Liver (tissue), 3 donors: ENCODE measurements around the gene FZD10.

Experiments used
- ATF3 ChIP-seq: IDR thresholded peaks from 2 replicates; pipeline ENCODE4 v1.6.1; 2016; ENCODE audit warnings: antibody characterized with exemption
- CTCF ChIP-seq: fragments of 150-350 bp; IDR thresholded peaks from 2 replicates; pipeline ENCODE4 v1.5.1; 2017; ENCODE audit warnings: improper control_type of control experiment, low read depth, low read length; ENCODE audit not compliant: missing input control
- GABPA ChIP-seq, 2 donors: IDR thresholded peaks in 1 of 2; conservative IDR thresholded peaks in 1 of 2; 2 replicates each; pipeline ENCODE4 v1.6.1; 2016; ENCODE audit warnings: antibody characterized with exemption in 2 of 2, mild to moderate bottlenecking in 1 of 2, moderate library complexity in 1 of 2
- JUND ChIP-seq, 2 donors: IDR thresholded peaks; 2 replicates each; pipeline ENCODE4 v1.6.1; 2016; ENCODE audit warnings: antibody characterized with exemption in 2 of 2
- RXRA ChIP-seq, 2 donors: IDR thresholded peaks; 2 replicates each; pipeline ENCODE4 v1.6.1; 2017 to 2018; ENCODE audit warnings: antibody characterized with exemption in 2 of 2, mild to moderate bottlenecking in 1 of 2
- SP1 ChIP-seq: IDR thresholded peaks from 2 replicates; pipeline ENCODE4 v1.6.1; 2018; ENCODE audit warnings: antibody characterized with exemption, mild to moderate bottlenecking
- TAF1 ChIP-seq: conservative IDR thresholded peaks from 2 replicates; pipeline ENCODE4 v1.6.1; 2016; ENCODE audit warnings: antibody characterized with exemption, mild to moderate bottlenecking
- TF ChIP-seq, protein P1 (sequence below): IDR thresholded peaks from 2 replicates; pipeline ENCODE4 v1.6.1; 2016; ENCODE audit warnings: antibody characterized with exemption
- donor health status: healthy.
- donor health status: healthy.

DNA sequence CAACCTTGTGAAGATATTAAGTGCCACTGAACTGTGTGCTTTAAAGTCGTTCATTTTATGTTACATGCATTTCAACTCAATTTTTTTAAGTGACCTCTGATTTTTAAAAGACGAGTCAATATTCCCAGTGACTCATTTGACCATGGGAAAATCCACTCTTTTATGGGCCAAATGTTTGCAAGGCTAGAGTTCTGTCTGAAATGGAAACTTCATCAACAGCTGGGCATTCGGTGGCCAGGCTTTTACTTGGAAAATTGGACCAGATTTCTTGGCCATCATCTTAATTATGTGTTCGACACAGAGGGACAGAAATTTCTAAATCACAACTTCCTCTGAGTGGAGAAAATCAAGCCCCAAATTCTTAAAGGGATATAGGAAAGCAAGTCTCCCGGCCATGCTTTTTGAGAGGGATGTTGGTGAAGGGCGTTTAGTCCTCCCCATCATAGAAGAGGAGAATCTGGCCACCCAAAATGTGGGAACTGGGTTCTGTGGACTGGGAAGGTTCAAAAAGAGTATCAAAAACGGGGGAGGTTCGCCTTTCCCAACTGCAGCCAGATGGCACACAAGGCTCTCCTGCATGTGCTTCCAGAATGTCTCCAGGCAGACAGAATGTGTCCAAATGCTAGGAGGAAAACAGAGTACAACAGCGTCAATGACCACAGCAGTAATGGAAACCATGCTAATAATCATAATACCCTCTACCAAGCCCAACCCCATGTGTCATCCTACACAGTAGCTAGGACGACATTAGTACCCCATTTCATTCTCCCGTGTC is 40.9 kb upstream of the FZD10 start:
- no peak for TF ChIP-seq CTCF
- no peak for TF ChIP-seq TAF1
- TF ChIP-seq GABPA (IDR thresholded peaks at IDR 0.05 in 1 of 2, conservative IDR thresholded peaks at IDR 0.05 in 1 of 2), result no peak
- TF ChIP-seq ATF3, result no peak
- TF ChIP-seq, protein P1, sequence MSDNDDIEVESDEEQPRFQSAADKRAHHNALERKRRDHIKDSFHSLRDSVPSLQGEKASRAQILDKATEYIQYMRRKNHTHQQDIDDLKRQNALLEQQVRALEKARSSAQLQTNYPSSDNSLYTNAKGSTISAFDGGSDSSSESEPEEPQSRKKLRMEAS, result no peak
- no peak for TF ChIP-seq SP1
- no peak for TF ChIP-seq JUND (IDR thresholded peaks at IDR 0.05)
- no peak for TF ChIP-seq RXRA (IDR thresholded peaks at IDR 0.05)
